ENCODE measurements around the gene LCN6. TPM values are rescaled to one million over a fixed set of nuclear protein-coding genes. Genes with fewer than 3 reads are reported as not detected.

The LCN6 gene
- total and polyA plus RNA-seq, 9 of the 15 experiments (the other 6 are each of a cell fraction or from before 2014, with no cell fraction given) = 0.10 to 0.45 (median 0.37) TPM; not detected in 5

- TF ChIP-seq POLR2AphosphoS2 (IDR thresholded peaks at IDR 0.05; ENCODE audit: low read length) = no peak
- no peak for TF ChIP-seq DMBX1 (CRISPR knock-in tag; IDR thresholded peaks at IDR 0.05; ENCODE audit: borderline replicate concordance)
- TF ChIP-seq FUS (optimal IDR thresholded peaks at IDR 0.05; ENCODE audit: low read depth, low read length) = no peak
- TF ChIP-seq ZNF398 (CRISPR knock-in tag; IDR thresholded peaks at IDR 0.05) = no peak
- no peak for TF ChIP-seq TAL1 (IDR thresholded peaks at IDR 0.05)
- TF ChIP-seq MNT (conservative IDR thresholded peaks at IDR 0.05) = no peak
- no peak for TF ChIP-seq HOMEZ (CRISPR knock-in tag; IDR thresholded peaks at IDR 0.05)
- TF ChIP-seq, protein P1, sequence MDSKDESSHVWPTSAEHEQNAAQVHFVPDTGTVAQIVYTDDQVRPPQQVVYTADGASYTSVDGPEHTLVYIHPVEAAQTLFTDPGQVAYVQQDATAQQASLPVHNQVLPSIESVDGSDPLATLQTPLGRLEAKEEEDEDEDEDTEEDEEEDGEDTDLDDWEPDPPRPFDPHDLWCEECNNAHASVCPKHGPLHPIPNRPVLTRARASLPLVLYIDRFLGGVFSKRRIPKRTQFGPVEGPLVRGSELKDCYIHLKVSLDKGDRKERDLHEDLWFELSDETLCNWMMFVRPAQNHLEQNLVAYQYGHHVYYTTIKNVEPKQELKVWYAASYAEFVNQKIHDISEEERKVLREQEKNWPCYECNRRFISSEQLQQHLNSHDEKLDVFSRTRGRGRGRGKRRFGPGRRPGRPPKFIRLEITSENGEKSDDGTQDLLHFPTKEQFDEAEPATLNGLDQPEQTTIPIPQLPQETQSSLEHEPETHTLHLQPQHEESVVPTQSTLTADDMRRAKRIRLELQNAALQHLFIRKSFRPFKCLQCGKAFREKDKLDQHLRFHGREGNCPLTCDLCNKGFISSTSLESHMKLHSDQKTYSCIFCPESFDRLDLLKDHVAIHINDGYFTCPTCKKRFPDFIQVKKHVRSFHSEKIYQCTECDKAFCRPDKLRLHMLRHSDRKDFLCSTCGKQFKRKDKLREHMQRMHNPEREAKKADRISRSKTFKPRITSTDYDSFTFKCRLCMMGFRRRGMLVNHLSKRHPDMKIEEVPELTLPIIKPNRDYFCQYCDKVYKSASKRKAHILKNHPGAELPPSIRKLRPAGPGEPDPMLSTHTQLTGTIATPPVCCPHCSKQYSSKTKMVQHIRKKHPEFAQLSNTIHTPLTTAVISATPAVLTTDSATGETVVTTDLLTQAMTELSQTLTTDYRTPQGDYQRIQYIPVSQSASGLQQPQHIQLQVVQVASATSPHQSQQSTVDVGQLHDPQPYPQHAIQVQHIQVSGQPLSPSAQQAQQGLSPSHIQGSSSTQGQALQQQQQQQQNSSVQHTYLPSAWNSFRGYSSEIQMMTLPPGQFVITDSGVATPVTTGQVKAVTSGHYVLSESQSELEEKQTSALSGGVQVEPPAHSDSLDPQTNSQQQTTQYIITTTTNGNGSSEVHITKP (IDR thresholded peaks at IDR 0.05; ENCODE audit: partially characterized antibody) = no peak
- no peak for TF ChIP-seq HMGN3 (IDR thresholded peaks at IDR 0.05; ENCODE audit: borderline replicate concordance, extremely low read depth, insufficient read length, low read depth, low read length)
- no peak for TF ChIP-seq ZFPM2 (CRISPR knock-in tag; IDR thresholded peaks at IDR 0.05)
- peak; percentile 44; the same call in 1 of the 2 replicates for TF ChIP-seq ARID1B (IDR thresholded peaks at IDR 0.05)
- TF ChIP-seq, protein P2, sequence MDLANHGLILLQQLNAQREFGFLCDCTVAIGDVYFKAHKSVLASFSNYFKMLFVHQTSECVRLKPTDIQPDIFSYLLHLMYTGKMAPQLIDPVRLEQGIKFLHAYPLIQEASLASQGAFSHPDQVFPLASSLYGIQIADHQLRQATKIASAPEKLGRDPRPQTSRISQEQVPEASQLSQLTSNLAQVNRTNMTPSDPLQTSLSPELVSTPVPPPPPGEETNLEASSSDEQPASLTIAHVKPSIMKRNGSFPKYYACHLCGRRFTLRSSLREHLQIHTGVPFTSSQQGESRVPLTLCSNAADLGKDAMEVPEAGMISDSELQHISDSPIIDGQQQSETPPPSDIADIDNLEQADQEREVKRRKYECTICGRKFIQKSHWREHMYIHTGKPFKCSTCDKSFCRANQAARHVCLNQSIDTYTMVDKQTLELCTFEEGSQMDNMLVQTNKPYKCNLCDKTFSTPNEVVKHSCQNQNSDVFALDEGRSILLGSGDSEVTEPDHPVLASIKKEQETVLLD (IDR thresholded peaks at IDR 0.05) = peak; percentile 73; the same call in 1 of the 2 replicates
- TF ChIP-seq ZNF444 (CRISPR knock-in tag; IDR thresholded peaks at IDR 0.05) = no peak
- TF ChIP-seq KDM4B (IDR thresholded peaks at IDR 0.05; ENCODE audit: borderline replicate concordance in 2 of 2, low read depth in 1 of 2) = no peak
- no peak for TF ChIP-seq ELF4 (CRISPR knock-in tag; IDR thresholded peaks at IDR 0.05)
Observed at GRCh38 chr9:136787690-136788400, 39.5 kb upstream of the LCN6 start (continued).

All from K562 (cell line).